Activated naive CD4-positive, alpha-beta T cell treated with anti-CD3 and anti-CD28 coated beads, Interleukin-2, amount 50 U/mL, for 72 hours (primary cell): ENCODE data around the gene C9orf50. TPM values are rescaled to one million over a fixed set of nuclear protein-coding genes. Genes with fewer than 3 reads are reported as not detected.

Source experiments
- ATAC-seq, 2 donors: fragments of 150-1000 bp; cut with Tn5 transposase; 2 replicates each; pipeline ENCODE4 v1.10.0; 2021; ENCODE audit warnings: mild to moderate bottlenecking in 2 of 2, moderate library complexity in 2 of 2
- DNase-seq, 2 donors: peaks; one replicate each; pipeline ENCODE4 v3.0.0; 2021 to 2022; ENCODE audit warnings: low spot score in 2 of 2
- H3K27ac Mint-ChIP-seq, 2 donors: one replicate each; pipeline ENCODE4 v1.8.0; 2022; ENCODE audit warnings: mild to moderate bottlenecking in 2 of 2, mixed read lengths in 2 of 2
- H3K36me3 Mint-ChIP-seq, 2 donors: one replicate each; pipeline ENCODE4 v1.8.0; 2022; ENCODE audit warnings: mixed read lengths in 2 of 2
- H3K9me3 Mint-ChIP-seq, 2 donors: one replicate each; pipeline ENCODE4 v1.8.0; 2022; ENCODE audit warnings: mixed read lengths in 2 of 2
- total RNA-seq, 2 donors: library from RNA; stranded (reverse); gene quantifications; one replicate each; pipeline ENCODE4 v1.2.3, GENCODE V29; 2022

The C9orf50 gene
- total RNA-seq, 2 donors from 2014 or later, result 0.41 TPM; not detected in 1

DNA sequence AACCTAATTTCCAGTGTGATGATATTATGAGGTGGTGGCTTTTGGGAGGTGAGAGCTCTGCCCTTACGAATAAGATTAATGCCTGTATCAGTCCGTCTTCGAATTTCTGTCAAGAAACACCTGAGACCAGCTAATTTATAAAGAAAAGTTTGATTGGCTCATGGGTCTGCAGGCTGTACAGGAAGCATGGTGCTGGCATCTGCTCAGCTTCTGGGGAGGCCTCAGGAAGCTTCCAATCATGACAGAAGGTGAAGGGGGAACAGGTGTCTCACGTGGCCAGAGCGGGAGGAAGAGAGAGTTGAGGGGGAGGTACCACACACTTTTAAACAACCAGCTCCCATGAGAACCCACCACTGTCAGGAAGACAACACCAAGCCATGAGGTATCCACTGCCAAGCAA lies 46.9 kb downstream of the C9orf50 start:
- no peak overlapping the region for H3K27ac Mint-ChIP-seq
- peaks cover 0 to 8% of the 10 kb centered on the region in 2 donors for H3K9me3 Mint-ChIP-seq
- H3K36me3 Mint-ChIP-seq, result peaks cover 0 to 7% of the 10 kb centered on the region in 2 donors
- DNase-seq (no peak), ATAC-seq (no peak)

DNA sequence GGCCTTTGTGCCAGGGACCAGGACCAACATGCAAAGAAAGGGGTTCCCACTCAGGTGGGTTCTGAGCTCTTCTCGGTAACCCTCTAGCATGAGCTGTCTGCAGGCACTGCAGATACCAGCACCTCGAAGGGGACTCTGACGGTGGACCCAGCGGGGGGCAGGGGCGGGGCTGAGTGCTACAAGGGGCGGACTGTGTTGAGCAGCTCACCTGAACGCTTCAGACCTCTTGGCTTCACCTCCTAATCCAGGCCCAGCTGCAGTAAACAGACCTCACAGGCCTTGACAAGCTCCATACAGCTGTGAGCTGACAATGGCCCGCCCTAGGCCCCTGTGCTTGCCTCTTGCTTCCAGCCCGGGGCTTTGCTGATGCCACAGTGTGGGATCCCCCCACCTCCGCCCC lies 48.4 kb downstream of the C9orf50 start:
- ATAC-seq, result no peak
- DNase-seq, result no peak
- Mint-ChIP-seq H3K9me3 (peaks cover 0 to 8% of the 10 kb centered on the region in 2 donors), H3K27ac (no peak overlapping the region), H3K36me3 (peaks cover 0 to 7% of the 10 kb centered on the region in 2 donors)

DNA sequence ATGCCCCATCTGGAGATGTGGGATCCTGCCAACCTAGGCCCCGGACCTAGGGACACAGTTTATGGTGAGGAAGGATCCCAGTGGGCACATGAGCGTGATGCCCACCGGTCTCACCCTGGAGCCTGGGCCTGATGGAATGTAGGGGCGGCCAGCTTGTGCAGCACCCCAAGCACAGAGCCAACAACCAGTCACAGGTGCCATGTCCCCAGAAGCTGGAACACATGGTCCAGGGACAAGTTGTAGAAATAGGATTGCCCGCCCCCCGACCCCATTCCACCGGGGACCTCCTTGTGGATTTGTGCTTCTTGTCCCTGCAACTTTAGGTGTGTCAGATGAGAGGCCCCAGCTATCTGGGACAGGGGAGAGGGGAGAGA lies 48.9 kb downstream of the C9orf50 start:
- peaks cover 0 to 7% of the 10 kb centered on the region in 2 donors for H3K36me3 Mint-ChIP-seq
- ATAC-seq, result no peak
- peak overlapping the region in 1 of 2 donors; percentile 39 for H3K27ac Mint-ChIP-seq
- H3K9me3 Mint-ChIP-seq, result peaks cover 0 to 8% of the 10 kb centered on the region in 2 donors
- DNase-seq, result no peak

DNA sequence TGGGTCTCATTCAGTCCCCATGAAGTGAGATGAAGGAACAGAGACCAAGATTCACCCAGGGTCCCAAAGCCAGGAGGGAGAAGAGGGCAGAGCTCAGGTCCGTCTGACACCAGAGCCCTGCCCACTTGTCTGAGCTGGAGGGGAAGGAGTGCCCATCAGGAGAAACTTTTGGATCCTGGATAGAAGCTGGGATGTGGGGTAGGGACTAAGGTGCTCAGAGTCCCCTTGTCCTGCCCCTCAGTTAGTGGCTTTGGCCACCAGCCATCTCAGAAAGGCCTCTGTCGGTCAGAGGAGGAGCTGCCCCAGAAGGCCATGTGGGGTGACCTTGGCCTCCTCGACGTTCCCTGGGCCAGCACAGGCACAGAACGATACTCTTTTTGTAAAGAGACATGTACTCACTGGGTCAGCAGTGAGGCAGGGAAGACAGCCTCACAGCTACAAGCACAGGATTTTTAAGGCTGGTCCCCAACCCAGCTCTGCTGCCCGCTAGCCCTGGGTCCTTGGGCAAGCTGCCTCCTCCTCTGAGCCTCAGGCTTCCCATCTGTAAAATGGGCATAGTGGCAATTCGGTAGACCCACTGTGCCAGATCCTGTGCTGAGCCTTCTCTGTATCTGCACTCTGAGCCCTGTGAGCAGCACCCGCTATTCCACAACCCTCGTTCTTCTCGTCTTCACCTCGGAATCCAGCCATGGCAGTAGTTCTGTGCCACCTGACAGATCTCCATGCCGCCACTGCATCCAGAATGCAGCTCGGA lies 49.4 kb downstream of the C9orf50 start:
- Mint-ChIP-seq H3K9me3 (peaks cover 0 to 8% of the 10 kb centered on the region in 2 donors), H3K36me3 (peaks cover 0 to 7% of the 10 kb centered on the region in 2 donors), H3K27ac (peak overlapping the region in 1 of 2 donors; percentile 39)
- DNase-seq (no peak), ATAC-seq (no peak)

DNA sequence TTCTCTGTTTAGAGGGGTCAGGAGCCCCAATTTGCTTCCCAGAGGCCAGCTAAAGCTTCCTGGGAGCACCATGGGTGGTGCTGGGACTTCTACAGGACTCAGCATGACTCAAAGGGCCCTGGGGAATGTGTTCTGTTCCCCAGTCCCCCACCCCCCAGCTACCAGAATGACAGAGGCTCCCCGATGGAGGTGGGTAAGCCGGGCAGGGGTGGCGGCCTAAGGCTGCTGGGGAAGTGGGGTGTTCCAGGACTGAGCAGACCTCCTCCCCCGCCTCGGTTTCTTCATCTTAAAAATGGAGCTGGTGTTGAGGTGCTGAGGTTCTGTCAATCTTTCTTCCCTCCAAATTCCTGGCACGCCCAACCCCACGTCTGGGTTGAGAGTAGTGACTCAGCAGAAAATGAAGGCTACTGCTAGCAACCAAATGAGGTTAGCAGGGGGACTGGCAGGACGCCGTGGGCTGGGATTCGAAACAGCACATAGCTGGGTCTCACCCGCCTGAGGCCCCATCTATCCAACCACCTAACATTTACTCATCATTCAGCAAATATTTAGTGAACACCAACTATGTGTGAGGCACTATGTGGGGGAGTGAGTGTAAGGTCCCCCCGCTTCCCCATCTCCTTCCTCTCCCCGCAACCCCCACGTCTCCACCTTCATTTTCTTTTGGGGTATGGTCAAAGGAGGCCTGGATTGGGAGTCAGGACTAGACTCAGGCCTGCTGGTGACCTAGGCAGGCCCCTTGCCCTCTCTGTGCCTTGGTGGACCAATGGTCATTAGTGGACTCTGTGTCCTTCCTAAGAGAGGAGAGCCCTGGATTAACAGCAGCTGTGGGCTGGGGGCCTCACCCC lies 50.2 kb downstream of the C9orf50 start:
- no peak for DNase-seq
- Mint-ChIP-seq H3K36me3 (peaks cover 0 to 7% of the 10 kb centered on the region in 2 donors), H3K9me3 (peaks cover 0 to 8% of the 10 kb centered on the region in 2 donors), H3K27ac (peak overlapping the region in 1 of 2 donors; percentile 9)
- ATAC-seq, result peak in 1 of 2 donors; percentile 28

DNA sequence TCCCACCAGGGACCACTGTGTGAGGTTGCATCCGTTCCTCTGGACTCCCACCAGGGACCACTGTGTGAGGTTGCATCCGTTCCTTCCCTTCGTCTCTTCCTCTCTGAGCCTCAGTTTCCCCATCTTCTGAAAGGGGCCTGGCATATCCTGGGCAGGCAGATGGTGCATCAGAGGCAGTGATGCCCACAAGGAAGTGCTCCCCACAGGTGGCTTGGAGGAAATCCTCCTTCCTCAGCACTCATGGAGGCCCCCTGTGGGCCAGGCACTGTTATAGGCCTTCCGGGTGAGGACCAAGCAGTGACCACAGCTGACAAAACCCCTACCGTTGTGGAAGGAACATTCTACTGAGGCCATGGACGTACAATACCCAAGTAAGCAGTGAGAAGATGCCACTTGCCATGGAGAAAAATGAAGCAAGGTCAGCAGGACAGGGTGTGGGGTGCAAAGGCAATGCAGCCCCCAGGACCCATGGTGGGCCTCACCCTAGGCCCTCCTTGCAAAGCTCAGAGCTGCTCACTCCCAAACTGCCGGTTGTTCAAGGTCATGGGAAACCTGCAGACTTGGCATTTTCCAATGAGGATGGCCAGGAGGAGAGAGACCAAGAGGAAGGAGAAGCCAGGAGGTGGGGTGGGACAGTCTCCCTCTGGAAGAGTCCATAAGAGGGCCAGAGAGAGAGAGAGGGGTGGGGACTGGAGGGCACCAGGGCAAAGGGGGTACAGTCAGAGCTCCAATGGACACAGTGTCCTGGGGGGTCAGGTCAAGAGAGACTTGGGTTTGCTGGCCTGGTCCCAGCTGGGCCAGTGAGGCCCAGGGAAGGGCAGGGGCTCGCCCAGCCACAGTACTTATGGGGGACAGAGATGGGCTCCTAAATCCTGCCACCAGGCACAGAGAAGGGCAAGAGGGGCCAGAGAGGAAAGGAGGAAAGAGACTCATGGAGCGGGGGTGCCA lies 51.1 kb downstream of the C9orf50 start:
- Mint-ChIP-seq H3K36me3 (peaks cover 0 to 7% of the 10 kb centered on the region in 2 donors), H3K9me3 (peaks cover 0 to 8% of the 10 kb centered on the region in 2 donors), H3K27ac (peak overlapping the region; percentile 9 to 72)
- DNase-seq, result no peak
- ATAC-seq, result peak in 1 of 2 donors; percentile 41

DNA sequence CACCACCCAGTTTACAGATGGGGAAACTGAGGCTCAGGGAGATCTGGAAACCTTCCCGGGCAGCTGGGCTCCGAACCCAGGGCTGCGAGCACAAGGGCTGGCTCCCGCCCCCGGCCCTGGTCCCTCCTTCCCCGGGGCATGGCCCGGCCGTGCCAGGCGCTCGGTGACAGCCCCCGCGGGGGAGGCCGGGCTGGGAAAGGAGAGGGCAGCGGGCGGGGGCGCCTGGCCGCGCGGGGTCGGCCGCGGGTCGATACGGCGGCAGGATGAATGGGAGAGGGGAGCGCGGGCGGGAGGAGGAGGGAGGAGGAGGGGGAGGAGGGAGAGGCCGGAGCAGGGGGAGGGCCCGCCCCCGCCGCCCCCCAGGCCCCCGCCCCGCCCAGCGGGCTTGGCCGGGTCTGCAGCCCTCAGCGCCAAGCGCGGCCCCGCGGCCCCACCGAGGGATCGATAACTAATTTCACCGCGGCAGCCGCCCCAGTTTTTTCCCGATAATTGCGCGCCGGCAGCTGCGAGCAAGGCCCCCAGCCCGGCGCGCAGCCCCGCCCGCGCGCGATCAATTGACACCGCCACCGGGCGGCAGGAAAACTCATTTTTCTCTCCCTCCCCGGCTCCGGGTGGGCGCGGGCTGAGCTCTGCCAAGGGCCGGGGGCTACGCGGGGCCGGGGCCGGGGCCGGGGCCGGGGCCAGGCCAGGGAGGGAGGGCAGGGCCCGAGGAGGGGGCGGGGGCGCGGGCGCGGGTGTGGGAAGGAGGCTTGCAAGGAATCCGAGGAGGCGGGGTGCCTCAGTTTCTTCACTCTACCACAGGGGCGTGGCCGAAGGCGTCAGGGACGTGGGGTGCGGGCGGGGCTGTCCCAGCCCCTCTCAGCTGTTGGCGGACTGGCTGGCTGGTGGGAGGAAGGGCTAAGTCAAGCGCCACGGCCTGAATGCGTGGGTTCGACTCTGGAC lies 52.1 kb downstream of the C9orf50 start:
- Mint-ChIP-seq H3K27ac (no peak overlapping the region), H3K9me3 (peaks cover 0 to 5% of the 10 kb centered on the region in 2 donors), H3K36me3 (peaks cover 0 to 4% of the 10 kb centered on the region in 2 donors)
- DNase-seq (no peak), ATAC-seq (peak; percentile 39 to 46)

DNA sequence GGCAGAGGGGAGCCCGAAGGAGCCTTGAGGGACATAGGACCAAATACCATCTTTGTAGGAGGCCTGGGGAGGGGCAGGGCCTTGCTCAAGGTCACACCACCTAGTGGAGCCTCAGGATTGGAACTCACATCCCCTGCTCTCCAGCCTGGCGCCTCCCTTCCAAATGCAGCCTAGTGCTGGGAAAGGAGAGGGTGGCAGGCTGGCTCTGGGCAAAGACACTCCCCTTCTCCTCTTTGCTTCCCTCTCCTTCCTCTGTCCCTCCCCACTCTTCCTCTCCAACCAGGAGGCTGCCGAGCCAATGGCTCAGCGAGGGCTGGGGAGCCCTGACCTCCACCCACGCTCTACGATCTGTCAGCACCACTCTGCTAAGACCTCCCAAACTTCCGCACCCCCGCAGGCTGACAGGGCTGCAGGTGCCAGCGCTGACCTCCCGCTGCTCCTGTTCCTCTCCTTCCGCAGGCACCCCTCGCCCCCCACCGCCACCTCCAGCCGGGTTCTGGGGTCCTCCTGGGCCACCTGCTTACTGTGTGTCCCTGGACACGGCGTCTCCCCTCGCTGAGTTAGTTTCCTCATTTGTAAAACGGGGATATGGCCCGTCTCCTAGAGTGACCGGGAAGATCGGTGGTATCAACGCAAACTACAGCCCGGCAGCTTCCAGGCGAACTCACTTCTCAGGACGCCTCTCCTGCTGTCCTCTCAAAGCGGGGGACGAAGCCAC lies 52.9 kb downstream of the C9orf50 start:
- no peak for DNase-seq
- H3K36me3 Mint-ChIP-seq, result no peaks in the 10 kb centered on the region
- no peaks in the 10 kb centered on the region for H3K9me3 Mint-ChIP-seq
- ATAC-seq, result peak; percentile 13 to 16
- H3K27ac Mint-ChIP-seq, result no peak overlapping the region

DNA sequence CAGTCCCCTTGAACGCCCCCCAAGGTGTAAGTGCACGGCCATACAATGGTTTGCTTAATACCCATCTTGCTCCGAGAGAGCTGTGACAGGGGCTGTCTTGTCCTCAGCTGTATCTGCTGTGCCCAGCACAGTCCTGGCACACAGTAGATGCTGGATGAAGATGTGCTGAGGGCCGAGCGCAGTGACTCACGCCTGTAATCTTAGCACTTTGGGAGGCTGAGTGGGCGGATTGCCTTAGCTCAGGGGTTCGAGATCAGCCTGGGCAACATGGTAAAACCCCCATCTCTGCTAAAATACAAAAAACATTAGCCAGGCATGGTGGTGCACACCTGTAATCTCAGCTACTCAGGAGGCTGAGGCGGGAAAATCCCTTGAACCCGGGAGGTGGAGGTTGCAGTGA lies 53.6 kb downstream of the C9orf50 start:
- no peaks in the 10 kb centered on the region for H3K9me3 Mint-ChIP-seq
- no peak overlapping the region for H3K27ac Mint-ChIP-seq
- ATAC-seq, result peak in 1 of 2 donors; percentile 43
- DNase-seq, result no peak
- H3K36me3 Mint-ChIP-seq, result no peaks in the 10 kb centered on the region

DNA sequence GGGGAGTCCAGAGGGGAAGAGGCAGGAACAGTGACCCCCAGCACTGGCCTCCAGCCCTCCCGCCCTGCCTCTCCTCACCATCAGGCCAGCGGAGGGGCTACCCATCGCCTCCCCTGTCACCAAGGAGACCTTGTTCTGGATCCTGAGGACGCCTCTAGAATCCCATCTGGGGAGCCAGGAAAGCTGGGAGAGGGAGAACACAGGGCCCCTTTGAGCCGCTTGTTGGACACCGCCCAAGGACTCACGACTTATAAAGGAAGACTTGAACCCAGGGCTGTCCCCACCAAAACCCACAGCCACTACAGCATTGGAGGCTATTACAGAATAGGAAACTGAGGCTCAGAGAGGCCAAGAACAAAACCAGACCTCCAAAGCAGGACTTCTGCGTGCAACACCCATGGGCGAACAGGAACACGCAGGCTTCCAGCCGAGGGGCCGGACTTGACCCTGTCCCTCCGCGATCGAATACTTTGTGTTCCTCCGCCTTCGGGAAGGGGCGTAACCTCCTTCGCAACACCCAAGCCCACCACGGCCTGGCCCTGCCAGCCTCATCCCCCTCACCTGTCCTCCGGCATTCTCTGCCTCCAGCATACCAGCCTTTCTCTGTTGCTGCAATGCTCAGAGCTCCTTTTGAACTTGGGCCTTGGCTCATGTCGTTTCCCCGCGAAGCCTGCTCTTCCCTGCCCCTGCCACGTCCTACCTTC lies 54.2 kb downstream of the C9orf50 start:
- H3K27ac Mint-ChIP-seq, result no peak overlapping the region
- no peak for ATAC-seq
- no peak for DNase-seq
- no peaks in the 10 kb centered on the region for H3K36me3 Mint-ChIP-seq
- no peaks in the 10 kb centered on the region for H3K9me3 Mint-ChIP-seq

DNA sequence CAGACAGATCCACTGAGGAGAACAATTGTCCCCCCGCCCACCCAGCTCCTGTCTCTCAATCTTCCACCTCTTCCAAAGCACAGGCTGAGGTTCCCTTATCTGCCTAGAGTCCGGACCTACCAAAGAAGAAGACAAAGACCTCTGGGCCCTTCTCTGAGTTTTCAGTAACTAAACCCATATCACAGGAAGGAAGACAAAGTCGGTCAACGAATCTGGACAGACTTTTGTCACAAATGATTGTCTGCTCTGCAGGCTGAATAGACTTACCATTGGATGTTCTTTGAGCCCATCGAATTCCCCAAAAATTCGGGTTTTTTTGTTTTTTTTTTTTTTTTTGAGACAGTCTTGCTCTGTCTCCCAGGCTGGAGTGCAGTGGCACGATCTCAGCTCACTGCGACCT lies 58.0 kb downstream of the C9orf50 start:
- no peak overlapping the region for H3K27ac Mint-ChIP-seq
- ATAC-seq (no peak), DNase-seq (no peak)
- no peaks in the 10 kb centered on the region for H3K36me3 Mint-ChIP-seq
- no peaks in the 10 kb centered on the region for H3K9me3 Mint-ChIP-seq

DNA sequence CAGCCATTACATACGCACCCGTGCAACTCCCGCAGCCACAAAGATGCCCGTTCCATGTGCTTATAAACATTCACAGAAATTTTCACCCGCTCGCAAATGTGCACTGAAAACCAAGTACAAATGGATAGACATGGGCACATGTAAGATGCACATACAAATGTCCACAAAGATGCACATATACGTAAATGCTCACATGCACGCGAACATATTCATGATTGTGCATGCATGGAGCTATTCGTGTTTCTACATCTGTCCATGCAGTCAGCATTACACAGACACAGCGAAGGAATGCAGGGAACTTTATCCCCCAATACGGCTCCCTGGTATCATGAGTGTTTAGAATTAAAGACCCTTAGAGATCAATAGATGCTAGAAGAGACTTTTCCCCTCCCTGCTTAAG lies 58.4 kb downstream of the C9orf50 start:
- no peak for ATAC-seq
- Mint-ChIP-seq H3K27ac (no peak overlapping the region), H3K9me3 (no peaks in the 10 kb centered on the region), H3K36me3 (no peaks in the 10 kb centered on the region)
- no peak for DNase-seq
